SU-DHL-6 (cell line): ENCODE measurements around the gene GTPBP4.

Experiments
- EZH2phosphoT487 ChIP-seq: fragments of 200-600 bp; sonication (generic), shearing (Covaris generic); conservative IDR thresholded peaks from 2 replicates; pipeline ENCODE4 v1.6.1; 2018; ENCODE audit warnings: mild to moderate bottlenecking, antibody characterized with exemption, low read length, moderate library complexity, mixed read lengths
- TF ChIP-seq, protein P1 (sequence below): fragments of 200-600 bp; sonication (generic); IDR thresholded peaks from one replicate; pipeline ENCODE4 v1.5.1; 2017; ENCODE audit warnings: antibody characterized with exemption, mild to moderate bottlenecking, low read length, moderate library complexity; ENCODE audit not compliant: insufficient read depth, poor library complexity, severe bottlenecking

DNA sequence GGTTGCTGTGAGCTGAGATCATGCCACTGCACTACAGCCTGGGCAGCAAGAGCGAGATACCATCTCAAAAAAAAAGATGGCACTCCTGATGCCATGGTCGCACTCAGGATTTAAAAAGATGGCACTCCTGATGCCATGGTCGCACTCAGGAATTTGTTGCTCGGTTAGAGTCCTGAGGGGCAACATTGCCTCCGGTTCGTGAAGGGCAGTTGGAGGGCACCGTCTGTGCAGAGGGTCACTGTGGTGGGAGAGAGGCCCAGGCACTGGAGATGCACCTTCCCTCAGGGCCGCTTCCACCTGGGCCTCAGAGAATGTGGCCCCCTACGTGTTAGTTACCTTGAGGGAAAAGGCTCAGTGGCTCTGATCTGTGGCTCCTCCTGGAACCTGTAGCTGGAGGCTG lies 18.3 kb downstream of the GTPBP4 start:
- TF ChIP-seq, protein P1, sequence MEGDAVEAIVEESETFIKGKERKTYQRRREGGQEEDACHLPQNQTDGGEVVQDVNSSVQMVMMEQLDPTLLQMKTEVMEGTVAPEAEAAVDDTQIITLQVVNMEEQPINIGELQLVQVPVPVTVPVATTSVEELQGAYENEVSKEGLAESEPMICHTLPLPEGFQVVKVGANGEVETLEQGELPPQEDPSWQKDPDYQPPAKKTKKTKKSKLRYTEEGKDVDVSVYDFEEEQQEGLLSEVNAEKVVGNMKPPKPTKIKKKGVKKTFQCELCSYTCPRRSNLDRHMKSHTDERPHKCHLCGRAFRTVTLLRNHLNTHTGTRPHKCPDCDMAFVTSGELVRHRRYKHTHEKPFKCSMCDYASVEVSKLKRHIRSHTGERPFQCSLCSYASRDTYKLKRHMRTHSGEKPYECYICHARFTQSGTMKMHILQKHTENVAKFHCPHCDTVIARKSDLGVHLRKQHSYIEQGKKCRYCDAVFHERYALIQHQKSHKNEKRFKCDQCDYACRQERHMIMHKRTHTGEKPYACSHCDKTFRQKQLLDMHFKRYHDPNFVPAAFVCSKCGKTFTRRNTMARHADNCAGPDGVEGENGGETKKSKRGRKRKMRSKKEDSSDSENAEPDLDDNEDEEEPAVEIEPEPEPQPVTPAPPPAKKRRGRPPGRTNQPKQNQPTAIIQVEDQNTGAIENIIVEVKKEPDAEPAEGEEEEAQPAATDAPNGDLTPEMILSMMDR = no peak
- no peak for TF ChIP-seq EZH2phosphoT487
